GM12873 (cell line): ENCODE results near the gene SRPX.

ENCODE experiments used
- CTCF ChIP-seq: IDR thresholded peaks from 2 replicates; pipeline ENCODE4 v1.5.1; 2012; ENCODE audit warnings: low read depth, mild to moderate bottlenecking, moderate library complexity, low read length, control low read depth; ENCODE audit not compliant: insufficient read depth; ENCODE audit errors: missing control alignments

The SRPX gene

DNA sequence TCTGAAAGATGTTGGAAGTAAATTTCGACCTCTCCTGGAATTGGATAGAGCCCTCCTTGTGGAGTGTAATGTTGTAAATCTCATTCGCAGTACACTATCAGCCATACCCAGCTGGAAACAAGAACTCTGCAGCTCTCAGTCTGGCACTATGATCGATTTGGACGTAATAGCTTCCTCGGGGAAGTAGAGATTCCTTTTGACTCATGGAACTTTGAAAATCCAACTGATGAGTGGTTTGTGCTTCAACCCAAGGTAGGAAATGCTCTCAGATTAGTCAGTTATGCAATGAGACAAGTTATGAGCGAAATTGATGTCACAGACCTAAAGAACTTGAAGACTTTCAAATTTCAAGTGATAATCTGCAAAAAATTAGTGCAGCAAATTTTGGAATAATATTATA, 110.4 kb downstream of the SRPX start:
- TF ChIP-seq CTCF = no peak

DNA sequence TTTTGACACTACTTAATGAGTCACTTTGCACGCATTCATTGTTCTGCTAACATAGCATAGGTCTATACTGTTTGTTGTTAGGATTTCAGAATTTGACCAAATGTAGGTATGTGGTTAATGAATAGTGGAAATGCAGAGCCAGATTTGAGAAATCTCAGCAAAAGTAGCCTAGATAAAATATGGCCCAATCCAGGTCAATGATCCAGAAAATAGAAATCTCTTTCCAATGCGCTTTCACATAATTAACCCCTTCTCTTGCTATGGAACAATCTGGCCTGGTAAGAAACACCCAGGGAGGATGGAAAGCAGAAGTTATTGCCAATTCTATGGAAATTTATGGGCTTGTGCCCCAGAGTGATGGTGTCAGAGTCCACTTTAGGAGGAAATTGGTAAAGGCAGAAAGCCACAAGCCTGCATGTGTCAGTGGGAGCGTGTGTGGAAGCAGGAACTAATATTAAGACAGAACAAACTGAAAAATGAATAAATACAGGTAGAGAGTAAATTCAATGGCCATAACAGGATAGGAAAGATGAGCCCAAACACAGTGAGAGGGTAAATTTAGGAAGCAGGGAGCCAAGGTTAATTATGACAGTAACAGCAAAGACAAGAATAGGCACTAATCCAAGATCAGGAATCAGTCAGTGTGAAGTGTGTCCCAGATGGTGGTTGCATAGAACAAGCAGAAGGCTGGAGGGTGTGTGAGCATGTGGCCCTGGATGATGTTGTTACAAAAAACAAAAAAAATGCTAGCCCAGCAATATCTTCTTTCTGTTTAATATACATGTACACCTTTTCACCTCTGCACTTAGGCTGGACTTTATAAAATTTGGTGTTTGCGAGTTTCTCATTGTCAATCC, 111.4 kb downstream of the SRPX start:
- no peak for TF ChIP-seq CTCF

GRCh38 chrX:38108364-38108763, 112.3 kb downstream of the SRPX start:
- no peak for TF ChIP-seq CTCF

GRCh38 chrX:38106991-38107655, 113.5 kb downstream of the SRPX start:
- TF ChIP-seq CTCF = no peak

GRCh38 chrX:38105216-38105725, 115.4 kb downstream of the SRPX start:
- TF ChIP-seq CTCF = no peak

DNA sequence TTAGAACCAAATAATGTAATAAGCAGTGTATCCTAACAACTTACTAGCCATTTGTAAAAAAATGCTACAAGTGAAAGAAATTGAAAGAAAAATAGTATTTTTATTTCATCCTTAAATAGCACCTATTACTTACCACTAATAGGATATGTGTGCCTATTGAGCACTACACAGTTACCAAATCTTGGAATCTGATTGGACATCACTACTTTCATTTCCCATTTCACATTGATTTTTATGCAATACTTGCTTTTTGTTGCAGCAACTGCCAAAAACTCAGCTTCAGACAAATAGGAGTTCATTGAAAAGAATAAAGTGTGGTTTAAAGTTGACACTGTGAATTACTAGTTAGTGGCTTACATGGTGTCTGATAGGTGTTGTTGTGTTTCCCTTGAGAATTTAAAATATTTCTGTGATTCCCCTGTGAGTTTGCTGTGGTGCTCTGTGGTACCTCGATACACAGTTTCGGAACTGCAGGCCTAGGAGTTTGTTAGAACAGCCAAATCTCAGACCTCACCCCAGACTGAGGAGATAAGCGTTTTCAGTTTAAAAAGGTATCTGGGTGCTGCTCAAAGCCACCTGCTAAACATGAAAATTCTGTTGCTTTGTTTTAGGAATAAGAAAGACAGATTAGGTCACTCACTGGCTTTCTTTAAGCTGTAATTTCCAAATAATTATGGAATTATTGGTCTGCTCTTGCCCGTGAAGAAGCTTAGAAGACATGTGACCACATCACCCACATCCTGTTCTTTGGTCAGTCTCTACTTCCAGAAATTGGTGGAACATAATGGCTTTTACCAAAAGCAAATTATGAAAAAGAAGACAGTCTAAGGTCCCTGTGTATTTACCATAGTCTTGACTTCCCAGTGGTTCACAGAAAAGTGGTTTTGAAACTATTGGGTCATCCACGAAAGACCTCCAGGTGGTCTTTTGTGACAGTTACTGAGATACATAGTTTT, 116.5 kb downstream of the SRPX start:
- TF ChIP-seq CTCF = no peak
